SK-N-SH (cell line): ENCODE results near the gene WASL. TPM values are rescaled to one million over a fixed set of nuclear protein-coding genes. Genes with fewer than 3 reads are reported as not detected.

Experiments
- CTCF ChIA-PET: fragments of 300-600, 350-600 bp; formaldehyde crosslinking; extraction: SDS; loops from one replicate; lab custom pipeline; 2021; lab: Yijun Ruan, JAX
- POLR2A ChIA-PET: fragments of 350-600 bp; sonication (Branson Sonifier 250); formaldehyde crosslinking; extraction: SDS; loops from one replicate; lab custom pipeline; 2020; ENCODE audit warnings: antibody characterized with exemption, inconsistent platforms; lab: Yijun Ruan, JAX
- DNase-seq: peaks from one replicate; pipeline ENCODE4 v3.0.0; 2012
- H2AFZ ChIP-seq: fragments of 200-600 bp; sonication (generic); 2 replicates; pipeline ENCODE4 v1.8.1; 2016; ENCODE audit warnings: antibody characterized with exemption, mild to moderate bottlenecking, low read depth
- H3F3A ChIP-seq: fragments of 200-600 bp; sonication (generic); replicated peaks from 2 replicates; pipeline ENCODE3; 2016; ENCODE audit warnings: antibody characterized with exemption, mild to moderate bottlenecking; ENCODE audit not compliant: insufficient read depth
- H3K27ac ChIP-seq, 2 experiments: fragments of 200-500 bp in 1 of 2; fragments of 200-600 bp in 1 of 2; sonication (Bioruptor generic) in 1 of 2; sonication (generic), shearing (Covaris generic) in 1 of 2; 2 replicates each; pipeline versions ENCODE4 v1.5.1 to v1.6.1; 2014 to 2016; ENCODE audit warnings: low read depth in 2 of 2, inconsistent platforms in 1 of 2, low read length in 1 of 2, mild to moderate bottlenecking in 1 of 2, mixed read lengths in 1 of 2
- H3K27me3 ChIP-seq: fragments of 200-600 bp; sonication (generic), shearing (Covaris generic); 2 replicates; pipeline ENCODE4 v1.6.1; 2016; ENCODE audit warnings: mixed run types; ENCODE audit not compliant: insufficient read depth
- H3K36me3 ChIP-seq, 2 experiments: fragments of 200-500 bp in 1 of 2; fragments of 200-600 bp in 1 of 2; sonication (Bioruptor generic) in 1 of 2; sonication (generic) in 1 of 2; replicated peaks in 1 of 2; 2 replicates each; pipeline versions ENCODE3 to v1.5.1; 2014 to 2016; ENCODE audit warnings: low read length in 1 of 2, mild to moderate bottlenecking in 1 of 2; ENCODE audit not compliant: insufficient read depth in 2 of 2, control insufficient read depth in 1 of 2
- H3K4me1 ChIP-seq, 2 experiments: fragments of 200-500 bp in 1 of 2; fragments of 200-600 bp in 1 of 2; sonication (Bioruptor generic) in 1 of 2; sonication (generic), shearing (Covaris generic) in 1 of 2; 2 replicates each; pipeline versions ENCODE4 v1.5.1 to v1.6.1; 2014 to 2016; ENCODE audit warnings: low read depth in 1 of 2, low read length in 1 of 2, mixed run types in 1 of 2; ENCODE audit not compliant: insufficient read depth in 2 of 2, control insufficient read depth in 1 of 2
- H3K4me2 ChIP-seq: fragments of 200-600 bp; sonication (generic), shearing (Covaris generic); 2 replicates; pipeline ENCODE4 v1.6.1; 2017; ENCODE audit warnings: mixed run types
- H3K4me3 ChIP-seq, 2 experiments: fragments of 200-500 bp in 1 of 2; fragments of 200-600 bp in 1 of 2; sonication (Bioruptor generic) in 1 of 2; sonication (generic), shearing (Covaris generic) in 1 of 2; 2 replicates each; pipeline versions ENCODE4 v1.5.1 to v1.8.1; 2014 to 2016; ENCODE audit warnings: low read depth in 2 of 2, inconsistent platforms in 1 of 2, low read length in 1 of 2, mild to moderate bottlenecking in 1 of 2, mixed read lengths in 1 of 2, moderate library complexity in 1 of 2
- H3K79me2 ChIP-seq: fragments of 200-600 bp; sonication (generic); 2 replicates; pipeline ENCODE4 v1.8.1; 2017; ENCODE audit warnings: mild to moderate bottlenecking; ENCODE audit not compliant: insufficient read depth
- H3K9ac ChIP-seq: fragments of 200-600 bp; sonication (generic); 2 replicates; pipeline ENCODE4 v1.6.1; 2017; ENCODE audit warnings: mixed run types
- H3K9me2 ChIP-seq: fragments of 200-600 bp; sonication (generic); 2 replicates; pipeline ENCODE4 v1.6.1; 2017; ENCODE audit warnings: mixed run types
- H3K9me3 ChIP-seq: fragments of 200-600 bp; sonication (generic); 2 replicates; pipeline ENCODE4 v1.6.1; 2017; ENCODE audit warnings: mixed run types, mild to moderate bottlenecking, moderate library complexity
- H4K20me1 ChIP-seq: fragments of 200-600 bp; sonication (generic); 2 replicates; pipeline ENCODE4 v1.6.1; 2017; ENCODE audit warnings: mild to moderate bottlenecking, mixed run types; ENCODE audit not compliant: insufficient read depth
- EZH2phosphoT487 ChIP-seq: fragments of 200-600 bp; sonication (generic); IDR thresholded peaks from 2 replicates; pipeline ENCODE4 v1.6.1; 2017; ENCODE audit warnings: low read depth, mixed run types, mild to moderate bottlenecking, antibody characterized with exemption, moderate library complexity, borderline replicate concordance
- FOSL2 ChIP-seq: IDR thresholded peaks from 2 replicates; pipeline ENCODE4 v1.4.0; 2012; ENCODE audit warnings: low read depth, mild to moderate bottlenecking, moderate library complexity, borderline replicate concordance
- GATA2 ChIP-seq: sonication (generic); formaldehyde crosslinking; IDR thresholded peaks from 2 replicates; pipeline ENCODE4 v1.5.0; 2020; ENCODE audit warnings: mild to moderate bottlenecking, missing genetic modification reagents
- MXI1 ChIP-seq: IDR thresholded peaks from 2 replicates; pipeline ENCODE4 v1.6.1; 2012; ENCODE audit warnings: mild to moderate bottlenecking, low read depth, low read length, improper control_type of control experiment
- PBX3 ChIP-seq: IDR thresholded peaks from 2 replicates; pipeline ENCODE4; 2012
- REST ChIP-seq: IDR thresholded peaks from 2 replicates; pipeline ENCODE4 v1.6.1; 2012; ENCODE audit warnings: mild to moderate bottlenecking, low read depth, low read length, moderate library complexity
- YY1 ChIP-seq: IDR thresholded peaks from 2 replicates; pipeline ENCODE4 v1.4.0; 2012; ENCODE audit warnings: low read depth, mild to moderate bottlenecking
- WGBS: methylation state at CpG from one replicate; pipeline ENCODE4 v1.1.6; 2017; ENCODE audit warnings: low lambda C conversion rate; 5-methylcytosine and 5-hydroxymethylcytosine counted together
- polyA plus RNA-seq, 3 experiments: library from polyadenylated mRNA; depleted of rRNA; stranded (reverse); fragments of >200 nt; gene quantifications; 2 replicates each; pipeline ENCODE4 v1.2.3, GENCODE V29; 2012
- TF ChIP-seq, protein P1 (sequence below): IDR thresholded peaks from 2 replicates; pipeline ENCODE4 v1.4.0; 2012; ENCODE audit warnings: low read depth, borderline replicate concordance

Gene WASL
- polyA plus RNA-seq, 1 of the 3 experiments (the other 2 are of a cell fraction): 9.9 TPM

DNA sequence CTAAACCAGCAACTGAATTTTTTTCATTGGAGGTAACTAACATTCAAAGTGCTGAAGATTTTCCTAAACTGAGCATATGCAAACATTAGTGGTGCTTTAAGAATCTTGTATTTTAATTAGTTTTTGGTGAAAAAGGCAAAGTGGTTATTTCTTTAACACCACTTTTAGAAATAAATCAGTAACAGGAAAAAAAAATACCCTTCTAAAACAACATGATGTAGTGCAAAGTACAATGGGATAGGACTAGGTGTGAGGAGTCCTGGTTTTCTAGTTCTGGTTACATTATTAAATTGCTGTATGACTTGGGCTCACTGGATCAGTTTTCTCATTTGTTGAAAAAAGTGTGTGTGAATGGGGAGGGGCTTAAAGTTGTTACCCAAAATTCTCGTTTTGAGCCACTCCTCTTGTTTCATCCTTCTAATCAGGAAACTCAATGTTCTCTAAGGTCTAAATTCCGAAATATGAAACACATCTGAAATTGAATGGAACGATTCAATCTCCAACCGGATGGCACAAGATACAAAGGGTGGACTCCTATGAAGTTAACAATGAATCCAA, 1.8 kb downstream of the WASL start:
- POLR2A ChIA-PET: no interaction called here
- peaks cover 21 to 50% of the 10 kb centered on the region in 2 experiments; a peak in 3 of 4 replicates for H3K4me1 ChIP-seq

More for the DNA sequence above, 1.8 kb downstream of the WASL start:
- Histone ChIP-seq H3K36me3 (peaks cover 3% of the 10 kb centered on the region in 2 experiments), H3K27ac (peak overlapping the region; percentile 96 to 100), H3F3A (peaks cover 43% of the 10 kb centered on the region), H3K27me3 (no peaks in the 10 kb centered on the region), H3K79me2 (peaks cover 74% of the 10 kb centered on the region), H4K20me1 (peaks cover 60% of the 10 kb centered on the region), H3K4me2 (peak overlapping the region; percentile 87), H3K9me2 (no peaks in the 10 kb centered on the region), H2AFZ (no peak overlapping the region), H3K9me3 (no peaks in the 10 kb centered on the region), H3K4me3 (peak overlapping the region; percentile 94 to 100), H3K9ac (peak overlapping the region; percentile 93)
- TF ChIP-seq EZH2phosphoT487 (no peak), GATA2 (CRISPR knock-in tag) (no peak), PBX3 (no peak), REST (no peak), MXI1 (no peak), FOSL2 (no peak), YY1 (no peak)
- TF ChIP-seq, protein P1, sequence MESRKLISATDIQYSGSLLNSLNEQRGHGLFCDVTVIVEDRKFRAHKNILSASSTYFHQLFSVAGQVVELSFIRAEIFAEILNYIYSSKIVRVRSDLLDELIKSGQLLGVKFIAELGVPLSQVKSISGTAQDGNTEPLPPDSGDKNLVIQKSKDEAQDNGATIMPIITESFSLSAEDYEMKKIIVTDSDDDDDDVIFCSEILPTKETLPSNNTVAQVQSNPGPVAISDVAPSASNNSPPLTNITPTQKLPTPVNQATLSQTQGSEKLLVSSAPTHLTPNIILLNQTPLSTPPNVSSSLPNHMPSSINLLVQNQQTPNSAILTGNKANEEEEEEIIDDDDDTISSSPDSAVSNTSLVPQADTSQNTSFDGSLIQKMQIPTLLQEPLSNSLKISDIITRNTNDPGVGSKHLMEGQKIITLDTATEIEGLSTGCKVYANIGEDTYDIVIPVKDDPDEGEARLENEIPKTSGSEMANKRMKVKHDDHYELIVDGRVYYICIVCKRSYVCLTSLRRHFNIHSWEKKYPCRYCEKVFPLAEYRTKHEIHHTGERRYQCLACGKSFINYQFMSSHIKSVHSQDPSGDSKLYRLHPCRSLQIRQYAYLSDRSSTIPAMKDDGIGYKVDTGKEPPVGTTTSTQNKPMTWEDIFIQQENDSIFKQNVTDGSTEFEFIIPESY: no peak
- WGBS: 19% methylated on average over 4 of the region's 4 CpGs
- DNase-seq: no peak
- CTCF ChIA-PET: interaction anchor here (1.4 to 1.7 kb wide), 2 partner anchors 166 to 218 kb away, joined by 3 to 4 read pairs; no protein-coding TSS in a partner anchor
